Heart right ventricle (tissue), 16 donors: ENCODE results near the gene DHRS1. TPM values are rescaled to one million over a fixed set of nuclear protein-coding genes. Genes with fewer than 3 reads are reported as not detected.

Experiments
- ATAC-seq, 8 donors: fragments of 200-7000 bp; cut with Tn5 transposase; one replicate each; pipeline ENCODE4 v1.9.1; 2020; ENCODE audit warnings: mild to moderate bottlenecking in 8 of 8, moderate library complexity in 8 of 8, moderate number of reproducible peaks in 1 of 8
- DNase-seq, 2 donors: peaks; one replicate each; pipeline ENCODE4 v3.0.0-alpha.2; 2020
- H3K27ac ChIP-seq, 10 donors: fragments of 200-600 bp; sonication (generic) in 2 of 10; one replicate each; pipeline versions ENCODE4 v1.5.0 to v1.8.0; 2020 to 2022; ENCODE audit warnings: mild to moderate bottlenecking in 3 of 10
- H3K27me3 ChIP-seq, 7 donors: fragments of 200-600 bp; one replicate each; pipeline ENCODE4 v1.8.0; 2021 to 2022; ENCODE audit warnings: mild to moderate bottlenecking in 2 of 7
- H3K36me3 ChIP-seq, 9 donors: fragments of 200-600 bp; sonication (generic) in 1 of 9; one replicate each; pipeline versions ENCODE4 v1.5.0 to v1.8.0; 2020 to 2022; ENCODE audit warnings: mild to moderate bottlenecking in 2 of 9
- H3K4me1 ChIP-seq, 9 donors: fragments of 200-600 bp; sonication (generic) in 1 of 9; one replicate each; pipeline versions ENCODE4 v1.5.0 to v1.8.0; 2020 to 2022; ENCODE audit warnings: mild to moderate bottlenecking in 4 of 9
- H3K4me3 ChIP-seq, 10 donors: fragments of 200-600 bp; sonication (generic) in 2 of 10; one replicate each; pipeline versions ENCODE4 v1.5.0 to v1.8.0; 2020 to 2022; ENCODE audit warnings: mild to moderate bottlenecking in 7 of 10, moderate library complexity in 2 of 10
- H3K9me3 ChIP-seq, 11 donors: fragments of 200-600 bp in 10 of 11; sonication (generic) in 2 of 11; one replicate each; pipeline versions ENCODE4 v1.5.0 to v1.8.0; 2013 to 2022; ENCODE audit warnings: mild to moderate bottlenecking in 2 of 11, control low read depth in 1 of 11, moderate library complexity in 1 of 11
- CTCF ChIP-seq, 9 donors: fragments of 200-600 bp; sonication (generic) in 2 of 9; IDR thresholded peaks; one replicate each; pipeline versions ENCODE4 v1.5.0 to v1.8.0; 2021 to 2022; ENCODE audit warnings: antibody characterized with exemption in 9 of 9, mild to moderate bottlenecking in 5 of 9, moderate library complexity in 1 of 9
- WGBS, 2 donors: extraction: QIAGEN DNeasy Blood & Tissue Kit; methylation state at CpG; one replicate each; pipeline ENCODE4 v1.1.7; 2013; ENCODE audit warnings: inconsistent platforms in 1 of 2; 5-methylcytosine and 5-hydroxymethylcytosine counted together
- intact Hi-C, 10 donors: fragments of 100-400 bp; cut with DNase I; formaldehyde crosslinking; loops; one replicate each; pipeline versions ENCODE4 v1.11.1 to v1.14.2; 2022
- polyA plus RNA-seq, 2 donors: library from polyadenylated mRNA; stranded (reverse); fragments of 200-250 nt; gene quantifications; one replicate each; pipeline ENCODE4 v1.2.3, GENCODE V29; 2013
- total RNA-seq, 10 donors: library from RNA; stranded (reverse); fragmentation: NEBNext Ultra II Directional in 3 of 10; extraction: Animal tissue kit (Norgen Biotek cat#: 25700) in 3 of 10; gene quantifications; one replicate each; pipeline versions ENCODE4 v1.2.1 to v1.2.4, GENCODE V29; 2021 to 2023
- donor health status: Arrhythmogenic right ventricular cardiomyopathy.
- donor health status: ischemic (EF 13 %, LVEDD 7.1; RV severe dilation, severe dysfunction).
- donor health status: healthy with polysubstance abuse.
- donor health status: DM: no; HTN: yes; CAD: no.
- donor health status: DM: no; HTN: no; CAD: no.
- donor health status: ischemic (EF 25% LVEDD 6.9; RV normal size, moderate dysfunction).
- donor health status: ischemic (EF 25% LVEDD 5.7; RV mildly dilated, moderate dysfunction).
- donor health status: healthy.
- donor health status: DM: yes; HTN: yes; CAD: no.
- donor health status: Ischemic cardiomyopathy.
- donor health status: ischemic (EF 35%, LVEDD 5.7; RV mildly dilated, moderate dysfunction).
- donor health status: nonischemic (EF 11% LVEDD 7.7; RV severe dilation, severe dysfunction).
- donor health status: DM: yes; HTN: yes; CAD: no.
- donor health status: PGD.
- donor health status: ischemic (EF 29% LVEDD 5.4; RV normal size, mild dysfunction).
- donor health status: nonischemic (EF 23%, LVEDD 6.1; RV moderate dilation, normal function).

The DHRS1 gene
- total and polyA plus RNA-seq, 12 donors: 6.9 to 11.6 (median 9.0) TPM

GRCh38 chr14:24331731-24332267 is 32.2 kb upstream of the DHRS1 start:
- peak overlapping the region in 4 of 10 donors; percentile 63 to 88 (median 69) for H3K4me3 ChIP-seq
- peak overlapping the region in 1 of 10 donors; percentile 66 for H3K27ac ChIP-seq
- no peak for ATAC-seq
- H3K4me1 ChIP-seq: peaks cover 6 to 98% (median 37%) of the 10 kb centered on the region in 9 donors
- H3K9me3 ChIP-seq: no peaks in the 10 kb centered on the region
- peaks cover 0 to 48% (median 0%) of the 10 kb centered on the region in 9 donors for H3K36me3 ChIP-seq
- no peak for DNase-seq
- peaks cover 0 to 35% (median 24%) of the 10 kb centered on the region in 7 donors for H3K27me3 ChIP-seq
- TF ChIP-seq CTCF (IDR thresholded peaks at IDR 0.05): no peak
- intact Hi-C loops: loop anchor here (2.0 to 5.0 kb wide), 7 partner anchors 81 to 346 kb away; partner anchors contain the start of genes CBLN3 (in 1 of the 10) and KHNYN (in 1 of the 10)
- 66 to 67% methylated on average over 26 of the region's 26 CpGs for WGBS, 2 donors

GRCh38 chr14:24330973-24331674 is 31.5 kb upstream of the DHRS1 start:
- Histone ChIP-seq H3K9me3 (no peaks in the 10 kb centered on the region), H3K4me3 (no peak overlapping the region), H3K27me3 (peaks cover 0 to 33% (median 24%) of the 10 kb centered on the region in 7 donors), H3K36me3 (peaks cover 0 to 49% (median 0%) of the 10 kb centered on the region in 9 donors), H3K4me1 (peaks cover 6 to 96% (median 36%) of the 10 kb centered on the region in 9 donors), H3K27ac (peak overlapping the region in 1 of 10 donors; percentile 66)
- DNase-seq: no peak
- no peak for ATAC-seq
- TF ChIP-seq CTCF (IDR thresholded peaks at IDR 0.05): no peak
- intact Hi-C loops: loop anchor here in 5 of 10 donors (5.0 kb wide), 4 partner anchors 81 to 346 kb away; partner anchors contain the start of genes CBLN3 (in 1 of the 5) and KHNYN (in 1 of the 5)
- 91% methylated on average over 10 of the region's 10 CpGs for WGBS, 2 donors

GRCh38 chr14:24329736-24330135 is 30.2 kb upstream of the DHRS1 start:
- TF ChIP-seq CTCF (IDR thresholded peaks at IDR 0.05): no peak
- ATAC-seq (peak in 3 of 8 donors; percentile 4 to 16 (median 12)), DNase-seq (peak in 1 of 2 donors; percentile 50)
- peaks cover 0 to 62% (median 0%) of the 10 kb centered on the region in 9 donors for H3K36me3 ChIP-seq
- intact Hi-C loops: loop anchor here in 5 of 10 donors (5.0 kb wide), 4 partner anchors 83 to 348 kb away; partner anchors contain the start of genes CBLN3 (in 1 of the 5) and KHNYN (in 1 of the 5)
- H3K4me3 ChIP-seq: no peak overlapping the region
- WGBS, 2 donors: 75 to 82% methylated on average over 9 of the region's 9 CpGs
- peaks cover 6 to 83% (median 29%) of the 10 kb centered on the region in 9 donors for H3K4me1 ChIP-seq
- H3K27me3 ChIP-seq: peaks cover 0 to 19% (median 13%) of the 10 kb centered on the region in 7 donors
- H3K27ac ChIP-seq: peak overlapping the region in 1 of 10 donors; percentile 79
- no peaks in the 10 kb centered on the region for H3K9me3 ChIP-seq

- H3K36me3 ChIP-seq: peaks cover 0 to 68% (median 0%) of the 10 kb centered on the region in 9 donors
- H3K27me3 ChIP-seq: peaks cover 0 to 15% (median 7%) of the 10 kb centered on the region in 7 donors
- H3K9me3 ChIP-seq: no peaks in the 10 kb centered on the region
- H3K4me3 ChIP-seq: no peak overlapping the region
- peak overlapping the region in 1 of 10 donors; percentile 79 for H3K27ac ChIP-seq
- intact Hi-C loops: no loop called here
- DNase-seq (no peak), ATAC-seq (no peak)
- WGBS, 2 donors: 87 to 93% methylated on average over 12 of the region's 12 CpGs
- H3K4me1 ChIP-seq: peaks cover 4 to 77% (median 23%) of the 10 kb centered on the region in 9 donors
- TF ChIP-seq CTCF (IDR thresholded peaks at IDR 0.05): no peak
Measured at GRCh38 chr14:24329073-24329663, 29.6 kb upstream of the DHRS1 start.
